Prostate gland (tissue), 2 donors: ENCODE results near the gene YIPF5. TPM values are rescaled to one million over a fixed set of nuclear protein-coding genes. Genes with fewer than 3 reads are reported as not detected.

ENCODE experiments used
- DNase-seq: peaks from one replicate; pipeline ENCODE4 v3.0.0-alpha.2; 2019; ENCODE audit warnings: low spot score
- H3K27ac ChIP-seq, 2 donors: fragments of 200-600 bp; sonication (generic); 2 replicates each; pipeline ENCODE4 v1.5.1; 2017 to 2019
- H3K27me3 ChIP-seq: fragments of 200-600 bp; sonication (generic); replicated peaks from 2 replicates; pipeline ENCODE4 v1.5.1; 2019; ENCODE audit not compliant: insufficient read depth
- H3K36me3 ChIP-seq, 2 donors: fragments of 200-600 bp; sonication (generic); 1 replicate in 1 of 2; 2 replicates in 1 of 2; pipeline versions ENCODE4 v1.5.1 to v1.8.1; 2017 to 2019
- H3K4me1 ChIP-seq: fragments of 200-600 bp; sonication (generic); replicated peaks from 2 replicates; pipeline ENCODE4 v1.5.1; 2019
- H3K4me3 ChIP-seq, 2 donors: fragments of 200-600 bp; sonication (generic); 2 replicates each; pipeline ENCODE4 v1.5.1; 2017 to 2019
- H3K9me3 ChIP-seq: fragments of 200-600 bp; sonication (generic); 2 replicates; pipeline ENCODE4 v1.5.1; 2017
- POLR2A ChIP-seq: fragments of 450-650 bp; IDR thresholded peaks from one replicate; pipeline ENCODE4 v1.6.1; 2016; ENCODE audit warnings: antibody characterized with exemption, mild to moderate bottlenecking
- POLR2AphosphoS5 ChIP-seq: sonication (generic); formaldehyde crosslinking; IDR thresholded peaks from one replicate; pipeline ENCODE4 v1.6.1; 2017; ENCODE audit warnings: antibody characterized with exemption
- WGBS: methylation state at CpG from one replicate; pipeline ENCODE4 v1.1.5; 2018; 5-methylcytosine and 5-hydroxymethylcytosine counted together
- intact Hi-C: fragments of 100-400 bp; cut with DNase I; formaldehyde crosslinking; loops from one replicate; pipeline ENCODE4 v1.14.2; 2022
- total RNA-seq, 2 donors: library from RNA; depleted of rRNA; stranded (reverse); fragments of >200 nt; gene quantifications; one replicate each; pipeline ENCODE4 v1.1.0, GENCODE V29; 2016
- TF ChIP-seq, protein P1 (sequence below), 4 experiments: fragments of 200-600 bp in 2 of 4; fragments of 450-650 bp in 2 of 4; sonication (generic) in 2 of 4; IDR thresholded peaks; 1 replicate in 3 of 4; 2 replicates in 1 of 4; pipeline ENCODE4 v1.5.1; 2016 to 2019; ENCODE audit warnings: antibody characterized with exemption in 4 of 4, mild to moderate bottlenecking in 2 of 4, moderate library complexity in 2 of 4

The YIPF5 gene
- total RNA-seq, 2 donors from 2014 or later = 34.4 to 45.3 TPM

DNA sequence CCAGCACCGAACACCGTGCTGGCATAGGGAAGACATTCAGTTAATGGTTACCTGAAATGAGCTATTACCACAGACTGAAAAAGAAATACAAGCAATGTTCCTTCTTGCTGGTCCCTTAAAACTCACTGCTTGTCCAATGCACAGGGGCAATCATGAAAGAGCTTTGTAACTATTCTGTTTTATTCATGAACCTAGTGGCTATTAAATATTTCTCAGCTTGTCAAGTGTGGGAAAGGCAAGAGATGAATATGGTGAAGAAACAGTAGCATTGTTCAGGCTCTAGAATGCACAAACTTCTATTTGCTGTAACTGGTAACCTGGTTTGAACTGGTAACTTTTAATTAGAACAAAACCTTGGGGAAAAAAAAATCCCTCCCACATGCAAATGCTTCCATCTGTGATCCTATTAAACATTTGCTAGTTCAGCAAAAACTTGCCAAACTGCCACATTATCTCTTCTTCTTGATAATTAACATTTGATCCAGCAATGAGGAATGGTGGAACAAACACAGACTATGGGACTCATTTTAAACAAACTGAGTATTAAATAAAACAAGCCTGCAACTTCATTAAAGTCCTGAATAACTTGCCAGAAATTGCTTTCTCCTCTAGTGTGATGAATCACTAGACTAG, 36.1 kb downstream of the YIPF5 start:
- Histone ChIP-seq H3K4me1 (no peaks in the 10 kb centered on the region), H3K27me3 (no peaks in the 10 kb centered on the region), H3K36me3 (no peaks in the 10 kb centered on the region), H3K4me3 (no peak overlapping the region), H3K9me3 (no peaks in the 10 kb centered on the region), H3K27ac (no peak overlapping the region)
- no peak for DNase-seq
- no peak for TF ChIP-seq POLR2AphosphoS5
- TF ChIP-seq, protein P1, sequence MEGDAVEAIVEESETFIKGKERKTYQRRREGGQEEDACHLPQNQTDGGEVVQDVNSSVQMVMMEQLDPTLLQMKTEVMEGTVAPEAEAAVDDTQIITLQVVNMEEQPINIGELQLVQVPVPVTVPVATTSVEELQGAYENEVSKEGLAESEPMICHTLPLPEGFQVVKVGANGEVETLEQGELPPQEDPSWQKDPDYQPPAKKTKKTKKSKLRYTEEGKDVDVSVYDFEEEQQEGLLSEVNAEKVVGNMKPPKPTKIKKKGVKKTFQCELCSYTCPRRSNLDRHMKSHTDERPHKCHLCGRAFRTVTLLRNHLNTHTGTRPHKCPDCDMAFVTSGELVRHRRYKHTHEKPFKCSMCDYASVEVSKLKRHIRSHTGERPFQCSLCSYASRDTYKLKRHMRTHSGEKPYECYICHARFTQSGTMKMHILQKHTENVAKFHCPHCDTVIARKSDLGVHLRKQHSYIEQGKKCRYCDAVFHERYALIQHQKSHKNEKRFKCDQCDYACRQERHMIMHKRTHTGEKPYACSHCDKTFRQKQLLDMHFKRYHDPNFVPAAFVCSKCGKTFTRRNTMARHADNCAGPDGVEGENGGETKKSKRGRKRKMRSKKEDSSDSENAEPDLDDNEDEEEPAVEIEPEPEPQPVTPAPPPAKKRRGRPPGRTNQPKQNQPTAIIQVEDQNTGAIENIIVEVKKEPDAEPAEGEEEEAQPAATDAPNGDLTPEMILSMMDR (IDR thresholded peaks at IDR 0.05) = no peak
- no peak for TF ChIP-seq POLR2A
- intact Hi-C loops = no loop called here
- 76% methylated on average over 2 of the region's 2 CpGs for WGBS

DNA sequence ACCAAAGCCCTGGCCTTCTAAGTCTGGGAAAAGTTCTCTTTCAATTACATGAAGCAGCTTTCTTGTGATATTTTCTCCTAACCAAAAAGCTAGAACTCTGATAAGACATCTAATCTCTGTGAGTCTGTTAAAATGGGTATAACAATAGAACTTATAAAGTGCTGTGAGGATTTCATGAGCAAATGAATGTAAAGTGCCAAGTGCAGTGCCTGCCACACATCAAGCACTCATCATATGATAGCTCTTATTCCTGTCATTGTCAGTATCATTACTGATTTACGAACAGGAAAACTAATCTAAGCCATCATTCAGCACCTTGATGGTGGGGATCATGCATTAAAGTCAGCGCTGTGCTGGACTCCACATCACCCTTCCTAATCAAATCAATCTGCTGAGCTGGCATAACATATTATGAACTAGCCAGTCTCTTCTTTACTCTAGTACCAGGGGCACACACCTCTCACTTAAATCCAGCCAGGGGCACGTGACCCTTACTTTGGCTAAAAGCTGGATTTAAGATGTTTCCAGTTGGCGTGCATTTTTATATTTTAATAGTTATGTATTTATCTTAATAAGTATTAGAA, 37.3 kb downstream of the YIPF5 start:
- no peaks in the 10 kb centered on the region for H3K4me1 ChIP-seq
- H3K27me3 ChIP-seq = no peaks in the 10 kb centered on the region
- no peak overlapping the region for H3K4me3 ChIP-seq
- H3K36me3 ChIP-seq = no peaks in the 10 kb centered on the region
- intact Hi-C loops = no loop called here
- TF ChIP-seq POLR2A (no peak), POLR2AphosphoS5 (no peak)
- TF ChIP-seq, protein P1 (IDR thresholded peaks at IDR 0.05) = no peak
- no peak for DNase-seq
- WGBS = 92% methylated on average over 4 of the region's 4 CpGs
- no peak overlapping the region for H3K27ac ChIP-seq
- H3K9me3 ChIP-seq = no peaks in the 10 kb centered on the region

DNA sequence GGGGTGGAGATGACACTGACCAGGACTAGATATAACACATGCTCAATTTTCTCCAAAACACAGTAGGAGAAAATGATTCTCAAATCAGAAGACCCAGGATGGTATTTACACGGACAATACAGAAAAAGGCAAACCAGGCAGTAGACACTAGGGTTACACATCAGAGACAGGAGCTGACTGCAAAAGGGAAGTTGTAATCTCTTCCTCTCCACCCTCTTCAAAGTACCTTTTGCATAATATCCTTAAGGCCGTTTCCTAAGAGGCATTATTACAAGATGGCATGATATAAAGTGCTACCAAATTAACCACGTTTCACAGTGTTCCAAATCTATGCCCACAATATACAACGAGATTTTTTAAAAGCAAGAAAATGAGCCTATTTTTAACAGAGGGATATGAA, 39.2 kb downstream of the YIPF5 start:
- 80% methylated on average over 4 of the region's 4 CpGs for WGBS
- DNase-seq = no peak
- H3K27me3 ChIP-seq = no peaks in the 10 kb centered on the region

DNA sequence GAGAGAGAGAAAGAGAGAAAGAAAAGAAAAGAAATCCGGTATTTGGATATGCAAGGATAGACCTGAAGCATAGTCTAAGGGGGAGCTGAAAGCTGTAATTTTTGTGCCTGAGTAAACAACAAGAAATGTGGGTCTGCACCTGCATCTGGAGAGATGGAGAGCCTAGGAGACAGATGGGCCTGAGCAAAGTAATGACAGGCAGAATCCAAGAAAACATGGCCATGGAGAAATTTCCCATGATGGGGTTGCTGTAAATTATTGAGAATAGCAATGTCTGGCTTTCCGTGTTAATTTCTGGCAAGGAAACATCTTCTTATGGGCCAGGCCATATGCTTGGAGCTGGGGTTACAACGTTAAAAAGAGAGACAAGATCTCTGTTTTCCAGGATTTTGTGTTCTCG, 40.2 kb downstream of the YIPF5 start:
- no peak overlapping the region for H3K4me3 ChIP-seq
- TF ChIP-seq, protein P1 (IDR thresholded peaks at IDR 0.05) = no peak
- TF ChIP-seq POLR2AphosphoS5 (no peak), POLR2A (no peak)
- H3K36me3 ChIP-seq = no peaks in the 10 kb centered on the region
- H3K9me3 ChIP-seq = no peaks in the 10 kb centered on the region
- H3K27me3 ChIP-seq = no peaks in the 10 kb centered on the region
- 86% methylated on average over 4 of the region's 4 CpGs for WGBS
- H3K27ac ChIP-seq = no peak overlapping the region
- DNase-seq = no peak
- H3K4me1 ChIP-seq = no peaks in the 10 kb centered on the region
- intact Hi-C loops = no loop called here

More for the DNA sequence above, 39.2 kb downstream of the YIPF5 start:
- Histone ChIP-seq H3K27ac (no peak overlapping the region), H3K4me1 (no peaks in the 10 kb centered on the region), H3K9me3 (no peaks in the 10 kb centered on the region), H3K36me3 (no peaks in the 10 kb centered on the region), H3K4me3 (no peak overlapping the region)
- TF ChIP-seq, protein P1 (IDR thresholded peaks at IDR 0.05) = no peak
- intact Hi-C loops = no loop called here

DNA sequence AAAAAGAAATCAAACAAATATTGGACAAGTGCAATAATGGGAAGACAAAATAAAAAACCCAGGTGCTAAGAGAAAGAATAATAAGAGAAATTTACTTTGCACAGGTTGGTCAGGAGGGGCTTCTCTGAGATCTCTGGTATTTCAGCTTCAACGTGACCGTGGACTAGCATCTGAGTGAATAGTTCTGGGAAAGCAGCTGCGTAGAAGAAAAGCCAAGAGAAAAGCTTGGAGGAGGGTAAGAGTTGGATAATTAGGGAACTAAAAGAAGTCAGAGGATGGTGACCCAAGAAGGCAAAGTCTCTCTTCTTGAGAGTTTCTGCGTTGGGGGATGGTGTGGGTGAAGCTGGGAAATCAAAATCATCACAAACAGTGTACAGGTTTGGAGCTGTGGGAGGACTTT, 41.6 kb downstream of the YIPF5 start:
- Histone ChIP-seq H3K4me1 (no peaks in the 10 kb centered on the region), H3K4me3 (no peak overlapping the region), H3K9me3 (no peaks in the 10 kb centered on the region), H3K27ac (no peak overlapping the region), H3K27me3 (no peaks in the 10 kb centered on the region), H3K36me3 (no peaks in the 10 kb centered on the region)
- TF ChIP-seq POLR2AphosphoS5 = no peak
- TF ChIP-seq POLR2A = no peak
- TF ChIP-seq, protein P1 (IDR thresholded peaks at IDR 0.05) = no peak
- intact Hi-C loops = no loop called here
- WGBS = 89% methylated on average over 4 of the region's 4 CpGs
- DNase-seq = no peak
